HEK293T (cell line): ENCODE results near the gene TFR2.

Experiments
- CTCF ChIA-PET: fragments of 350-600 bp; formaldehyde crosslinking; extraction: SDS; loops from one replicate; lab custom pipeline; 2021; ENCODE audit warnings: antibody characterized with exemption, inconsistent platforms; lab: Yijun Ruan, JAX
- POLR2A ChIA-PET: fragments of 350-600 bp; formaldehyde crosslinking; extraction: SDS; loops from one replicate; lab custom pipeline; 2020; ENCODE audit warnings: antibody characterized with exemption, inconsistent platforms; lab: Yijun Ruan, JAX
- DNase-seq: peaks from one replicate; pipeline ENCODE4 v3.0.0; 2012; ENCODE audit warnings: mixed read lengths; ENCODE audit errors: extremely low spot score
- ARNT ChIP-seq: fragments of 450-650 bp; IDR thresholded peaks from 2 replicates; pipeline ENCODE4 v1.6.1; 2017; ENCODE audit warnings: mild to moderate bottlenecking
- BHLHE40 ChIP-seq: fragments of 450-650 bp; IDR thresholded peaks from 2 replicates; pipeline ENCODE4 v1.6.1; 2016; ENCODE audit warnings: mild to moderate bottlenecking, moderate library complexity, borderline replicate concordance
- CTBP1 ChIP-seq: fragments of 450-650 bp; IDR thresholded peaks from 2 replicates; pipeline ENCODE4 v1.6.1; 2016; ENCODE audit warnings: borderline replicate concordance
- ELF4 ChIP-seq: fragments of 450-650 bp; IDR thresholded peaks from 2 replicates; pipeline ENCODE4 v1.6.1; 2017; ENCODE audit warnings: antibody characterized with exemption
- FOXA1 ChIP-seq: fragments of 450-650 bp; IDR thresholded peaks from 2 replicates; pipeline ENCODE4 v1.6.1; 2016; ENCODE audit warnings: mild to moderate bottlenecking
- FOXK2 ChIP-seq: fragments of 450-650 bp; IDR thresholded peaks from 2 replicates; pipeline ENCODE4 v1.6.1; 2016; ENCODE audit warnings: mild to moderate bottlenecking
- FOXM1 ChIP-seq: fragments of 450-650 bp; IDR thresholded peaks from 2 replicates; pipeline ENCODE4 v1.6.1; 2017; ENCODE audit warnings: mild to moderate bottlenecking, borderline replicate concordance
- HDGF ChIP-seq: fragments of 450-650 bp; IDR thresholded peaks from 2 replicates; pipeline ENCODE4 v1.6.1; 2017; ENCODE audit warnings: antibody characterized with exemption, borderline replicate concordance
- L3MBTL2 ChIP-seq: fragments of 450-650 bp; conservative IDR thresholded peaks from 2 replicates; pipeline ENCODE4 v1.6.1; 2016; ENCODE audit warnings: mild to moderate bottlenecking
- LEF1 ChIP-seq: fragments of 450-650 bp; IDR thresholded peaks from 2 replicates; pipeline ENCODE4 v1.6.1; 2017; ENCODE audit warnings: mild to moderate bottlenecking, borderline replicate concordance
- NFRKB ChIP-seq: fragments of 450-650 bp; IDR thresholded peaks from 2 replicates; pipeline ENCODE4 v1.6.1; 2016; ENCODE audit warnings: mild to moderate bottlenecking, moderate library complexity
- PKNOX1 ChIP-seq: fragments of 450-650 bp; IDR thresholded peaks from 2 replicates; pipeline ENCODE4 v1.6.1; 2016
- SP1 ChIP-seq: fragments of 450-650 bp; IDR thresholded peaks from 2 replicates; pipeline ENCODE4 v1.6.1; 2017
- SUZ12 ChIP-seq: fragments of 450-650 bp; IDR thresholded peaks from 2 replicates; pipeline ENCODE4 v1.6.1; 2016; ENCODE audit warnings: mild to moderate bottlenecking
- TARDBP ChIP-seq: fragments of 450-650 bp; IDR thresholded peaks from 2 replicates; pipeline ENCODE4 v1.6.1; 2016
- ZNF384 ChIP-seq: fragments of 450-650 bp; IDR thresholded peaks from 2 replicates; pipeline ENCODE4 v1.6.1; 2016

Gene TFR2

GRCh38 chr7:100677308-100678267 lies 36.2 kb upstream of the TFR2 start:
- POLR2A ChIA-PET, result interaction anchor here (1.0 to 2.1 kb wide), 4 partner anchors 14 to 91 kb away, joined by 3 to 9 read pairs (median 4); partner anchors contain the start of genes FBXO24, LRCH4 and POP7

GRCh38 chr7:100676501-100677306 lies 35.4 kb upstream of the TFR2 start:
- POLR2A ChIA-PET, result interaction anchor here (1.0 to 2.1 kb wide), 2 partner anchors 15 to 29 kb away, joined by 4 to 9 read pairs; partner anchors contain the start of gene POP7
- no peak for TF ChIP-seq SUZ12
- no peak for TF ChIP-seq PKNOX1
- no peak for TF ChIP-seq L3MBTL2
- no peak for TF ChIP-seq FOXA1
- no peak for TF ChIP-seq ZNF384
- TF ChIP-seq HDGF, result no peak
- TF ChIP-seq FOXK2, result no peak
- no peak for TF ChIP-seq TARDBP
- TF ChIP-seq ELF4, result no peak
- TF ChIP-seq ARNT, result no peak
- TF ChIP-seq NFRKB, result no peak
- TF ChIP-seq LEF1, result no peak
- TF ChIP-seq FOXM1, result no peak
- TF ChIP-seq BHLHE40, result no peak
- TF ChIP-seq CTBP1, result no peak
- no peak for TF ChIP-seq SP1
- DNase-seq, result no peak
- CTCF ChIA-PET, result interaction anchor here (0.8 to 1.4 kb wide), 2 partner anchors 14 to 15 kb away, joined by 3 to 4 read pairs; no protein-coding TSS in a partner anchor

More at GRCh38 chr7:100677308-100678267, 36.2 kb upstream of the TFR2 start:
- CTCF ChIA-PET, result interaction anchor here (0.8 to 1.5 kb wide), 3 partner anchors 13 to 48 kb away, joined by 3 to 4 read pairs (median 4); no protein-coding TSS in a partner anchor
- no peak for TF ChIP-seq CTBP1
- TF ChIP-seq SUZ12, result no peak
- no peak for TF ChIP-seq FOXA1
- TF ChIP-seq LEF1, result no peak
- TF ChIP-seq L3MBTL2, result no peak
- TF ChIP-seq BHLHE40, result no peak
- no peak for DNase-seq

GRCh38 chr7:100675581-100676350 lies 34.4 kb upstream of the TFR2 start:
- TF ChIP-seq L3MBTL2 (no peak), FOXA1 (no peak), FOXM1 (no peak), CTBP1 (no peak), TARDBP (no peak)
- no peak for DNase-seq
- POLR2A ChIA-PET, result interaction anchor here (2.1 kb wide), 1 partner anchor 30 kb away, joined by 9 read pairs; the partner anchor contains the start of gene POP7
- CTCF ChIA-PET, result no interaction called here

- CTCF ChIA-PET, result no interaction called here
- no peak for DNase-seq
- TF ChIP-seq ELF4 (no peak), L3MBTL2 (no peak), PKNOX1 (no peak), FOXM1 (no peak), FOXK2 (no peak), SUZ12 (no peak), BHLHE40 (no peak), NFRKB (no peak), LEF1 (no peak), SP1 (no peak), HDGF (no peak), ZNF384 (no peak), FOXA1 (no peak), ARNT (no peak)
- POLR2A ChIA-PET, result interaction anchor here (1.3 to 1.5 kb wide), 2 partner anchors 8 to 89 kb away, joined by 4 read pairs; partner anchors contain the start of genes FBXO24 and LRCH4
These were observed 33.7 kb upstream of the TFR2 start for GRCh38 chr7:100675105-100675451.

GRCh38 chr7:100674411-100675104 lies 33.2 kb upstream of the TFR2 start:
- ChIA-PET POLR2A (interaction anchor here (0.9 to 1.5 kb wide), 3 partner anchors 9 to 178 kb away, joined by 3 to 4 read pairs (median 4); partner anchors contain the start of genes FBXO24, LRCH4 and SLC12A9), CTCF (no interaction called here)
- TF ChIP-seq LEF1, result no peak
- peak; percentile 28; the same call in 1 of the 2 replicates for TF ChIP-seq L3MBTL2
- no peak for DNase-seq
